ENCODE data around the gene SCN2B.

DNA sequence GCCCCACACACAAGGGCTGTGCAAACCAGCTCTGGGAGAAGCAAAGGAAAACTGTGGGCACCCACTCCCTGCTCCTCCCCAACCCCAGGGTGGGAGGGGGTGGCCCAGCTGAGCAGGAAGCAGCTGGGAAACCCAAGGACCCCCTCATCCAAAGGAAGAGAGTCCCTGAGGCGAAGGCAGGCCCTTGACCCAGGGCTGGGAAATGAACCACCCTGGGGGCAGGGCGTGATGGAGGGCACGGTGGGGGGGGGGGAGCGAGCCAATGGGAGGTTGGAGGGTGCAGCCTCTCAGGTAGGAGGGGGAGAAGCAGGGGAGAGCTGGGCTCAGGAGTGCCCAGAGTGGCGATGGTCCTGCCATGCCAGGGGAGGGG lies 40.7 kb downstream of the SCN2B start:
- TF ChIP-seq CTCF (IDR thresholded peaks at IDR 0.05 in 8 of 11, conservative IDR thresholded peaks at IDR 0.05 in 3 of 11): no peak
- no peak for TF ChIP-seq POLR2A (IDR thresholded peaks at IDR 0.05)
- TF ChIP-seq POLR2AphosphoS5 (IDR thresholded peaks at IDR 0.05): no peak
